ENCODE measurements around the gene VEPH1.

The VEPH1 gene

GRCh38 chr3:157408499-157409149 lies 94.6 kb downstream of the VEPH1 start:
- peaks cover 2% of the 10 kb centered on the region for H3K9me3 Mint-ChIP-seq
- no peak overlapping the region for H3K4me3 Mint-ChIP-seq
- no peak for TF ChIP-seq CTCF (IDR thresholded peaks at IDR 0.05; ENCODE audit: unreplicated experiment in 3 of 3)
- H3K27me3 Mint-ChIP-seq (ENCODE audit: low read depth), result no peaks in the 10 kb centered on the region
- H3K36me3 Mint-ChIP-seq (ENCODE audit: low read depth), result peaks cover 6% of the 10 kb centered on the region
- H3K4me1 Mint-ChIP-seq, result peaks cover 6% of the 10 kb centered on the region
- H3K27ac Mint-ChIP-seq, result no peak overlapping the region

DNA sequence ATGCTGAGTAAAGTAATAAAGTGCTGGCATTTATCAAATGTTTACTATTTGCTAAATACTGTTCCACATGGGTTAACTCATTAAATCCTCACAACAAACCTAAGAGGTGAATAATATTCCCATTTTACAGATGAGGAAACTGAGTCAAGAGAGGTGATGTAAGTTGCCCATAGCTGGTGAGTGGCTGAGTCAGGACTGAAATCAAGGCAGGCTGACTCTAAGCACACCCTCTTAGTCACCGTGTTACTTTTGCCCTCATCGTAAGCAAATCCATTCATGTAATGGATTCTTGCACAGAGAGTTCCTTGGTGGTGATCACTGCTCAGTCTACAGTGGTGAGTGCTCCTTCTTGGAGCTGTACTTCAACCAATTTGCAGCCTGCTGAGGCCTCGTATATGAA lies 95.4 kb downstream of the VEPH1 start:
- Mint-ChIP-seq H3K27me3 (ENCODE audit: low read depth) (no peaks in the 10 kb centered on the region), H3K36me3 (ENCODE audit: low read depth) (peaks cover 6% of the 10 kb centered on the region)

GRCh38 chr3:157406394-157406793 lies 96.8 kb downstream of the VEPH1 start:
- H3K27me3 Mint-ChIP-seq (ENCODE audit: low read depth), result no peaks in the 10 kb centered on the region

More for the DNA sequence above, 95.4 kb downstream of the VEPH1 start:
- Mint-ChIP-seq H3K9me3 (peaks cover 2% of the 10 kb centered on the region), H3K27ac (no peak overlapping the region), H3K4me1 (peaks cover 6% of the 10 kb centered on the region), H3K4me3 (no peak overlapping the region)
- TF ChIP-seq CTCF (IDR thresholded peaks at IDR 0.05; ENCODE audit: unreplicated experiment in 3 of 3), result no peak

DNA sequence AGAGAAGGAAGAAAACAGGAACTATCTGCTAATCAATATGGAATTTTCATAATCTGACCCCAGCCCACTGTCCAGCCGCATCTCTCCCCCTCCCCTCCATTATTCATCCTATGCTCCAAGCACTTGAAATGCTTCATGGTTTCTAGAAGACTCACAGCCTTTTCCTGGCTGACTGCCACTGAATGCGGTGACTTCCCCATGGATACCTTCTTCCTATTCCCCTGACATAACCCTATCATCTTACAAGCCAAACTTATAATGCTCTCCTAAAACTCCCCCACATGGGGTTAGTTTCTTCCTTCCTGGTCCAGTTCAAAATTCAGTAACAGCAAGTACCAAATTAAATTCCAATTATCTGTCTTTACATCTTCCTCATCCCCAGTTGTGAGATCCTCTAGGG lies 97.8 kb downstream of the VEPH1 start:
- Mint-ChIP-seq H3K36me3 (ENCODE audit: low read depth) (no peaks in the 10 kb centered on the region), H3K9me3 (no peaks in the 10 kb centered on the region), H3K27me3 (ENCODE audit: low read depth) (no peaks in the 10 kb centered on the region), H3K27ac (no peak overlapping the region), H3K4me1 (peaks cover 6% of the 10 kb centered on the region), H3K4me3 (no peak overlapping the region)
- TF ChIP-seq CTCF (IDR thresholded peaks at IDR 0.05; ENCODE audit: unreplicated experiment in 3 of 3), result no peak

More at GRCh38 chr3:157406394-157406793, 96.8 kb downstream of the VEPH1 start:
- no peak for TF ChIP-seq CTCF (IDR thresholded peaks at IDR 0.05; ENCODE audit: unreplicated experiment in 3 of 3)
- Mint-ChIP-seq H3K27ac (no peak overlapping the region), H3K9me3 (no peaks in the 10 kb centered on the region), H3K36me3 (ENCODE audit: low read depth) (no peaks in the 10 kb centered on the region), H3K4me3 (no peak overlapping the region), H3K4me1 (peaks cover 6% of the 10 kb centered on the region)

DNA sequence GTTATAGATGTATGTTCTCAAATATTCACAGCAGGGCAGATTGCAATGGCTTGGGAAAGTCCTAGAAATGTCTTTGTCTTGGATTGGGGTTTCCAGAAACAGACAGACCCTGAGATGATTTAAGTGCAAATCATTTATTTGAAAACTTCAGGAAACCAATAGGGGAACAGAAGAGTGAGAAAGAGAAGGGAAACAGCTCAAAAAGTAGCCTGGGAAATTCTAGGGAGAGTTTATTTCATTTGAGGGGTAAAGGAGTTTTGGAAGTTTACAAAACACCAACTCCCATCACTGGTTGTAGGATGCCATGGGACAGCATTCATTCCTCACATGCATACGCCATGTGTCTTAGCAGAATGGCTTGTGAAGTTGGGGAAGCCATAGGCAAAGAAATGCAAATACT lies 98.8 kb downstream of the VEPH1 start:
- Mint-ChIP-seq H3K4me1 (peaks cover 6% of the 10 kb centered on the region), H3K9me3 (no peaks in the 10 kb centered on the region), H3K27ac (no peak overlapping the region), H3K4me3 (no peak overlapping the region), H3K36me3 (ENCODE audit: low read depth) (no peaks in the 10 kb centered on the region), H3K27me3 (ENCODE audit: low read depth) (no peaks in the 10 kb centered on the region)
- TF ChIP-seq CTCF (IDR thresholded peaks at IDR 0.05; ENCODE audit: unreplicated experiment in 3 of 3), result no peak

DNA sequence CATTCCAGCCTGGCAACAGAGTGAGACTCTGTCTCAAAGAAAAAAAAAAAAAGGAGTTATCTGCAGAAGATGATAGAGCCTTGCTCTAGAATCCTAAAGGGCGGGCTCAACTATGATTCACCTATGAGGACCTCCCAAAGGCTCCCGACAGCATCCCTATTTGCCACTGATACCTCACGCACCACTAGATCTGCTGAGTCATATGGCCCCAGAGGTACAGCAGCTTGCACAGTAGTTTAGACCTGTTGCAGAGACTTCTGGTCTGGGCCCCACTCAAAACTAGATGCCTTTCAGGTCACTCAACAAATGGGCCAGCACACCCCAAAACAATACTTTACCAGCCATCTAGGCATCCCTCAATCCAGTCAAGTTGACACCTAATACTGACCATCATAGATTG lies 104.6 kb downstream of the VEPH1 start:
- no peaks in the 10 kb centered on the region for H3K27me3 Mint-ChIP-seq (ENCODE audit: low read depth)
- peaks cover 9% of the 10 kb centered on the region for H3K9me3 Mint-ChIP-seq
- H3K4me1 Mint-ChIP-seq, result no peaks in the 10 kb centered on the region
- TF ChIP-seq CTCF (IDR thresholded peaks at IDR 0.05; ENCODE audit: unreplicated experiment in 3 of 3), result no peak
- H3K27ac Mint-ChIP-seq, result no peak overlapping the region
- no peak overlapping the region for H3K4me3 Mint-ChIP-seq
- no peaks in the 10 kb centered on the region for H3K36me3 Mint-ChIP-seq (ENCODE audit: low read depth)

Measured in nephron (organoid).